NCI-H460 (cell line): ENCODE measurements around the gene SETD2. TPM values are rescaled to one million over a fixed set of nuclear protein-coding genes. Genes with fewer than 3 reads are reported as not detected.

Source experiments
- DNase-seq: peaks from one replicate; pipeline ENCODE4 v3.0.0-alpha.2; 2016; ENCODE audit warnings: low read depth; ENCODE audit errors: extremely low read depth
- total RNA-seq: library from RNA; depleted of rRNA; stranded (reverse); fragments of >200 nt; shearing (Covaris generic); gene quantifications from 2 replicates; pipeline ENCODE4 v1.2.3, GENCODE V29; 2014

Gene SETD2
- total RNA-seq, 1 experiment from 2014 or later, result 17.6 TPM

GRCh38 chr3:46987743-46988401 is 176.0 kb downstream of the SETD2 start:
- DNase-seq, result peak; percentile 26

DNA sequence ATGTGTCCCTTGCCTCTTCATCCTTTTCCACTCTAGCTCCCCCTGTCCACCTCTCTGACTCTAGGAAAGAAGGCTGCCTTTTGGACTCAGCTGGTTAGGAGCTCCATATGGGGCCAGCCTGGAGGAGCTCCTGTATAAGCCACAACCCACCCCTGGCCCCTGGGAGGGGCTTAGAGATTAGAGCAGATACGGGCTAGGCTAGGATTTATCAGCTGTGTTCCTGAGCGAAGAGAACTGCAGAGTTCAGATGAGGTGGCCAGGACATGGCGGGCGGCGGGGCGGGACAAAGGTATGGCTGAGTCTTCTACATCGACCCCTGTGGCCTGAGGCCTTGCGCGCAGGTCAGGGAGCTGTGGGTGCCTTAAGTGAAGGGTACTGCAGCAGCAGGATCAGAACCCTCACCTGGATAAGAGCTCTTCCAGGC is 176.6 kb downstream of the SETD2 start:
- no peak for DNase-seq

GRCh38 chr3:46986782-46987310 is 177.1 kb downstream of the SETD2 start:
- DNase-seq, result no peak

GRCh38 chr3:46986055-46986730 is 177.7 kb downstream of the SETD2 start:
- no peak for DNase-seq

- no peak for DNase-seq
Observed at GRCh38 chr3:46985588-46985987, 178.3 kb downstream of the SETD2 start.

- DNase-seq, result no peak
Observed at GRCh38 chr3:46984591-46985459, 179.1 kb downstream of the SETD2 start.

DNA sequence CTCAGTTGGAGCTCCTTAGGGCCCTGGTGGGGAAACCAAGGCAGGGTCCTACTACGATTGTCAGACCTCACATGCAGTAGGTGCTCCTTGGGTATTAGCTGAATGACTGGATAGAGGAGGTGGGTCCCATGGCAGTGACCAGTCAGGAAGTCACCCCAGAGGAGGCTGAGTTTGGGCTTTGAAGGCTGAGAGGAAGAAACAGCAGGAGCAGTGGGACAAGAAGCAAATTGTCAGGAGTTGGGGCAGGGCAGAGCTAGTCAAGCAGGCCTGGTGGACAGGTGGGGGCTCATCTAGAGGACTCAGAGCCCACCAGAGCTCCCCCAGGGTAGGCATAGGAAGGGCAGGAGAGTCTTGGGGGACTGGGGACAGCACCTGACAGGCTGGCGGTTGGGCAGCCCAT is 181.4 kb downstream of the SETD2 start:
- DNase-seq, result no peak

- DNase-seq, result no peak
Observed at GRCh38 chr3:46981932-46982471, 181.9 kb downstream of the SETD2 start.

DNA sequence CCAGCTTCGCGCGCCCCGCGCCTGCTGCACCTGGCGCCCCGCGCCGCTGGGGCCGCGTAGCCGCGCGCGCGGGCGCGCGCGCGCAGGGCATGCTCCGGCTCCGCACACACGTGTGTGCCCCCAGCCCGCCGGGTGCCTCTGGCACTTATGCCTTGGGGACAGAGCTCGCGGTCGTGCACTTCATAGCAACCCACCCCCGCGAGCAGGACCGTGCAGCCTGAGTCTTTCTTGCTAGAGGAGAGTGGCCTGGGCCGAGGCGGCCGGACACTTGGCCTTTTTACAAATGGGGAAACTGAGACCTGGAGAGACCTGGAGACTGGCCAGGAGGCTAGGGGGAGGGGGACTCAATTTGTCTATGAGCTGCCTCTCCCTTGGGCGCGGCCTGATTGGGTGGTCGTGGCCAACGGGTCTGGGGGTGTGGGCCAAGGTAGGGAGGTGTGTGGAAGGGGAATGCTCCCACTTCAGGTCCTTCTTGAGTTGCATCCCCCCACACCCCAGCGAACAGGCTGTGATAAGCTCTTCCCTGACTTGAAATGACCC is 183.9 kb downstream of the SETD2 start:
- no peak for DNase-seq

DNA sequence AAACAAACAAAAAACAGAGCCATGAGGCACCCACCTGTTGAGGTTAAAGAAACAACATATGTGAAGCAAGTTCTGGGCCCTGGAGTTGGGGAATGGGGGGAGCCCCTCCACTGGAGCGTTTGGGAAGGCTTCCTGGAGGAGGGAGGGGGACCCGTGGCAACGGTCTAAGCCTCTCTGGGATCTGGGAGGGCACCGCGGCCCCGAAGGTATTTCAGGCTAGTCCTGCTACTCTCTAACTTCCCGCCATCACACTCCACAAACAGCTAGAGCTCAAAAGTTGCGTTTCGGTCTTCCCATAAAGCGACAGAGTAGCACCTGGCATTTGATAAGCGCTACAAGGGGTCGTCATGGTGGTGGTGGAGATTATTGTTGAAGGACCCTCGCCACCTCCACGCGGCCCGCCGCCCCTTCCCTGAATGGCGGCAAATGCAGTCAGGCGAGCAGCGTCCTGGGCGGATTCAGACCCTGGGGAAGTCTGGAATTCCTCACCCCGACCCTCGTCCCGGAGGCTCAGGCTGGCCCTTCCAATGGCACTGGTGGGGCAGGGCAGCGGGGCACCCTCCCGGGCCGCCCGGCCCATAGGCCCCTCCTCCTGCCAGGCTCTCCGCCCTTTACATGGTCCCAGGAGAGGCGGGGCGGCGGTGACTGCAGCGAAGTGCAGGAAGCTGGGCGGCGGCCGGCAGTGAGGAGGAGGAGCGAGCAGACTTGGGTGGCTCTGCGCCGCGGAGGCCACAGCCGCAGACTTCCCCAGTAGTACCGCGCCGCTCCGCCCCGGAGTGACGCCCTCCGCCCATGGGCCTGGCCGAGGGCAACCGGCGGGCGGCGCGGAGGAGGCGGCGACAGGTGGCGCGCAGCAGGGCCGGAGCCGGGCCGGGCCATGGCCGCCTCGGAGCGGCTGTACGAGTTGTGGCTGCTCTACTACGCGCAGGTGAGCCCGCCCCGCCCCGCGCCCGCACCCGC is 184.6 kb downstream of the SETD2 start, which contains the start of gene NBEAL2:
TSS of gene NBEAL2 (plus strand) at position 682 of the 960 bp plus-strand sequence. CDS start at position 878, 196 bp downstream.
- peak; percentile 88 for DNase-seq

DNA sequence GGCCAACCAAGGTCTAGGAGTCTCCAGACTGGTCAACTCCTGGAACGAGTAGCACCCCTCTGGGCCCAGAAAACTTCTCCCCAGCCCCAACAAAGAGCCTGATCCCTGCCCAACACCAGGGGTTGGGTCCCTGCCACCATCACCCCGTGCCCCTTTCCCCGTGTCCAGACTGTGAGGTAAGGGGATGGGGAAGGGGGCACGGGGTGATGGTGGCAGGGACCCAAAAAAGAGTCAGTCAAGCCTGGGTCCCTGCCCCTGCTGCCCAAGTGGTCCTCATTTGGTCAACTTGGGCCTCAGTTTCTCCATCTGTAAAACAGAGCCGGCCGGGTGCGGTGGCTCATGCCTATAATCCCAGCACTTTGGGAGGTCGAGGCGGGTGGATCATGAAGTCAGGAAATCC is 185.5 kb downstream of the SETD2 start:
- no peak for DNase-seq

DNA sequence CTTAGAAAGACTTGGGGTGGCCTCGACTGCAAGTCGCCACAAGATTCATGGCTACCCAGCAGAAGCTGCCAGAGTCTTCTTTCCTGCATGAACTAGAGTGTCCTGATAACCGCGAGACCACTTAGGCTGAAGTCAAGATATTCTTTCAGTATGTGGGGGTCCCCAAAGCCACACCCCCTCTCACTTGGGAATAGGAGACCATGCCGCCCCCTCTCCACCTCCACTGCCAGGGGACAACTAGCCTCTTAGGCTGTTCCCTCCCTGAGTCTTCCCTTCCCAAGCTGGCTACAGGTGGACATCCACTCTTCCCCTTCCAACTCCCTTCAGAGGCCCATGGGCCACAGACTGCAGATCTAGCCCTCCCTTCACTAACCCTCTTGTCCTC is 186.1 kb downstream of the SETD2 start:
- DNase-seq, result no peak

- DNase-seq, result peak; percentile 97
Observed at GRCh38 chr3:46976326-46977190, 187.4 kb downstream of the SETD2 start, which contains the start of gene CCDC12. Gene CCDC12, minus strand, starts transcription at chr3:46976745. Its CDS starts 13 bp downstream, at chr3:46976732.

DNA sequence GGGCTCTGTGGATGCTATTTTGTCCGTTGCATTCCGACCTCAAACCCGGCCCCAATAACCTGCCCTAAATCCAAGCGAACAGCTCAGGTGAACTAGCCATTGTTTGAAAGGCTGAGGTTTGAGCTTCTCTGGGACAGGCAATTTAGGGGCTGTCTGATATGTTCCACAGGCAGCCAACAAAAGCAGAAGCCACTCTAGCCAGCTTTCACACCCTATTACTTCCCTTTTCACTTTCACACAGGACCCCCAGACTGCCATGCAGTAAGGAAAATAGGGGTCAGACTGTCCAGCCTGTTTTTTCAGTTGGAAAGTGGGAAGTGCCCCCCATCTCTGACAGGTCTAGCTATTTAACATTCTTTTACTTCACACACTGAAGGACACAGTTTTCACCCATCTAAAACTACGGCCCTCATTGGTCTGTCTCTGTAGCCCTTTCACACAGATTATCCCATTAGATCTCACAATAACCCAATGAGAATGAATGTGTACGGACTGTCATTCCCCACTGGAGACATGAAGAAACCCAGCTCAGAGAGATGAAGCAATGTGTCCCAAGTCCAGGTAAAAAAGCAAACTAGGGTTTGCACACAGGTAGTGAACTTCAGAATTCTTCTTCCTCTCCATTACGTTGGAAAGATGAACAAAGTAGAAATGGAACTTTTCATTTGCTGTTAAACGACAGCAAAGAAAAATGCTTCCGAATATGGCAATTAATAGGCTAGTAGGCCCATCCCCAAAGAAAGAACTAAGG is 189.3 kb downstream of the SETD2 start:
- no peak for DNase-seq

DNA sequence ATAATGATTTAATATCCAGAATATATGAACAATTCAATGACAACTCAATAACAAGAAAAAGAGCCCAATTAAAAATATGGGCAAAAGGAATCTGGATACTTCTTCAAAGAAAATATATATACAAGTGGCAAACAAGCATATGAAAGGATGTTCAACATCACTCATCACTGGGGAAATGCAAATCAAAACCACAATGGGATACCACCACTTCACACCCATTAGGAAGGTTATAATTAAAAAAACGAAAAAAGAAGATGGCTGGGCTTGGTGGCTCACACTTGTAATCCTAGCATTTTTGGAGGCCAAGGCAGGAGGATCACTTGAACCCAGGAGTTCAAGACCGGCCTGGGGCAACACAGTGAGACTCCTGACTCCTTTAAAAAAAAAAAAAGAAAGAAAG is 191.5 kb downstream of the SETD2 start:
- no peak for DNase-seq

DNA sequence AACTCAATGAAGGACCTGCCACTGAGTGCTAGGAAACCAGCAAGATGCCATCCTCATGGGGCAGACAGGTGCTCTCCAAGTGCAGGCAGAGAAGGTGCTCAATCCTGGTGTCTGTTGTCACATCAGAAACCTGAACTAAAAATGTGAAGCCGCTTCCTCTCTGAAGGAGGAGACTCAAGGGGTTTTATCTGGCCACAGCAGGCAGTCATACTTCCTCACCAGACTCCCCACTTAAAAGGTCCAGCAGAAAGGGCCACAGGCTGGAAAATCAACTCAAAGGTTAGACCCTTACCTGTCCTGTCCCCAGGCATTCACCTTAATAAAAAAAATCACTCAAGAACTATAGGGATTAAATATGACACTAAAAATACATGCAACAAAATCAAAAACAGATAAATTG is 192.2 kb downstream of the SETD2 start:
- DNase-seq, result no peak

DNA sequence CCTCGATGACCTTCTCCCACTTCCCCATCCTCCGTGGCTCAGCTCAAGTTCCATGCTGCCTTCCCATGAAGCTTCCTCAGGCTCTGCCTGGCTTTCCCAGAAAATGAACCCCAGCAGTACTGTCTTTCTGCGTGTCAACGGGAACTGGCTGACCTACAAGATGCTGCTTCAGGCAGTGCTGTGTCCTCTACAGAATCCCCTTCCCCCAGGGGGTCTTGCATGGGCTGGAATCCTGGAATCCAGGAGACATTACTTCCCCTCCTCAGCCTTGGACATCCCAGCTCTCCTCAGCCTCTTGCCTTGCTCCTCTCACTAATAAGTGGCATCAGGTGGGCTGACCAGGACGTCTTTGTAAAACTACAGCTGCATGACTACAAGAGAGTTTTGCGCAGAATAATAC is 192.8 kb downstream of the SETD2 start:
- DNase-seq, result no peak
